ENCODE measurements around the gene NR1I3.

NR1I3 gene

GRCh38 chr1:161196111-161196510 lies 41.9 kb downstream of the NR1I3 start:
- no peak for DNase-seq (ENCODE audit: low read depth in 2 of 2)

- no peak for DNase-seq (ENCODE audit: low read depth in 2 of 2)
Observed at GRCh38 chr1:161195171-161195570, 42.8 kb downstream of the NR1I3 start.

GRCh38 chr1:161193561-161194235 lies 44.3 kb downstream of the NR1I3 start:
- DNase-seq (ENCODE audit: low read depth in 2 of 2), result no peak

DNA sequence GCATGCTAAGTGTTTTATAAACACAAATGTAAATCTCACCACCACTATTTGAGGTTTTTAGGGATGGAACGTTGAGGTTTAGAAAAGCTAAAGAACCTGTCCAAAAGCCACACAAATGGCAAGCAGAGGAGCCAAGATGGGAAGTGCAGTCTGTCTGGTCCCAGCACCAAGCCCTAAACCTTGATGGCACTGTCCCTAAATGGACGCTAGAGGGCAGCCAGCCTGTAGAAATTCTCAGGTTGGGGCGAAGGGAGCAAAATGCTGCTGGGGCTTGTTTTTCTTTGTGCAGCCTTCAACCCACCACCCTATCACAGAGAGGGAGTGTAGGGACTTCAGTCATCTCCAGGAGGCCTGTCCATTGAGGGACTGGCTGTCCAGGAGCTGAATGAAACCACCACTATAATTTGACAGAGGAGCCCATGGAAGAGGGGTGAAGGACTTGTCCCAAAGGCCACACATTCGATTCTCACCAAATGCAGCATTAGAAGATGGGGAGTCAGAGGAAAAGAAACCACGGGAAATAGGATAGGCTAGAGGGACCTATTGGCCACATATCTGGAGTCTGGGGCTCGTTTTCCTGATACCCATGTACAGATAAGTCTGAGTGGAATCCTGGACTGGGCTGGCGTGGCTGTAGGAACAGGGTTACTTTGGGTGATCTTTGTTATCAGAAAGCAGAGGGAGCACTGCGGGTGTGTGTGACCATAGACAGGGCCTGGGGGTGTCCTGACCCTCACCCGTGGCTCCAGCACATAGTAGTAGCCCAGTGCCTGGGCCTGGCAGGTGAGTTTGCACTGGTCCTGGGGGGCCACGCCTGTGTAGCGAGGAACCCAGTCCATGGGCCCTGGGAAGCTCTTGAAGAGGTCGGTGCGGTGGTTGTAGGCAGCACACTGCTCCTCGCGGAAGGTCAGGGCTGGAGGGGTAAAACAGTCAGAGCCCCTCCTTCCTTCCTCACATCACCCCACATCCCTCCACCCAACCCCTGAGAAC lies 45.2 kb downstream of the NR1I3 start:
- peak in 1 of 2 donors; percentile 31 for DNase-seq (ENCODE audit: low read depth in 2 of 2)

- no peak for DNase-seq (ENCODE audit: low read depth in 2 of 2)
Observed at GRCh38 chr1:161191971-161192370, 46.0 kb downstream of the NR1I3 start.

DNA sequence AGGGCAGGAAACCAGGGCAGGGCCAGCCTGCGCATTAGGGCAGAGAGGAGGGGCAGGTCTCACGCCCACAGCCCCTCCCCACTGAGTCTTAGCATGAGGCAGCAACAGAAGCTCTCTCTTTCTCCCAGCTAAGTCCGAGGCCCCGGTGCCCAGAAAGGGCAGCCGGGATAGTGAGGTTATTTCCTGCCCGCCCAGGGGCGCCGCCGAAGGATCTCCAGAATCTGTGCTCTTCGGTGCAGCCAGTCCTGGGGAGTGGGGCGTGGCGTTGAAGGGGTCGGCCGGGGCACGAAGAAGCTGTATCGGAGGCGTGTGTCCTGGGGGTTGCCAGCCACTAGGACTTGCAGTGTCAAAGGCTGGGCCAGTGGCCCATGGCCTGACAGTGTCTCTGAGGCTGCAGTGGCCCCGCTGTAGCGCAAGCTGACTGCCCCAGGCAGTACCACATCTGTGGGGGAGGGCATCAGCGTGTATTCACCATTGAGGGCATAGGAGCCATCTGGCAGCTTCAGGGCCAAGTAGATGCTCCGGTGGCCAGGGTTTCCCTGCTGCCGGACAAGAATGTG lies 47.0 kb downstream of the NR1I3 start:
- DNase-seq (ENCODE audit: low read depth in 2 of 2), result no peak

DNA sequence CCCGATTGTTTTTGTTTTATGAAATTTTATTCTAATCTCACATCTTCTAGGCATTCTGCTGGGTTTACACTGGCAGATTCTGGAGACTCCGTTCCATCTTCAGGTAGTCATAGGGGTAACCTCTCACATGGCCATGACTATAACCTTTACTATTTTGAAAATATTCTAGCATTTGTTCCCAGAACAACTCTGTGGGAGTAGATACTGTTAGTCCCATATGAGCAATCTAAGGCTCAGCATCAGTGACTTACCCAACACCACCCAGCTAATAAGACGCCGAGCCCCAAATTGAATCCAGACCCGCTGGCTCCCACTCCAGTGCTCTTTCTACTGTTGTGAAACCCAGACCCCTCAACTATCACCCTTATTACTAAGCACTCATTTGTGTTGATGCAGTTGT lies 49.0 kb downstream of the NR1I3 start:
- DNase-seq (ENCODE audit: low read depth in 2 of 2), result no peak

- DNase-seq (ENCODE audit: low read depth in 2 of 2), result no peak
Observed at GRCh38 chr1:161188381-161188780, 49.6 kb downstream of the NR1I3 start.

DNA sequence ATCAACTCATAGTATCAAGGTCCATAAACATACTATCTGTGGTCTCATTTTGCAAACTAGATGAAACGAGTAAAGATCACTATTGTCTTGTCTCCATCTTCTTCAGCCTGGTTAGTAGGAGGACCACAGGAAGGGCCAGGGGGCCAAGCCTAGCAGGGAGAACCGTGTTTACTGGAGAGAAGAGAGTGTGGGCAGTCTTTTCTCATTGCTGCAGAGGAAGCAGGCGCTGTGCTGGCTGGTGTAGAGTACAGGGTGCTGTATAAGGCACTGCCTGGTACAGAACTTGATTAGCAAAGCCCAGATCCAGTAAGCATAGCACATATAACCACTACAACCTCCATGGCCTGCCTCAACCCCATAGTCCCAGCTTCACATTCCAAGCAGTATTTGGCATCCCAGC lies 50.7 kb downstream of the NR1I3 start:
- DNase-seq (ENCODE audit: low read depth in 2 of 2), result no peak

GRCh38 chr1:161185732-161186311 lies 52.2 kb downstream of the NR1I3 start:
- no peak for DNase-seq (ENCODE audit: low read depth in 2 of 2)

GRCh38 chr1:161185282-161185682 lies 52.7 kb downstream of the NR1I3 start:
- DNase-seq (ENCODE audit: low read depth in 2 of 2), result peak in 1 of 2 donors; percentile 50

DNA sequence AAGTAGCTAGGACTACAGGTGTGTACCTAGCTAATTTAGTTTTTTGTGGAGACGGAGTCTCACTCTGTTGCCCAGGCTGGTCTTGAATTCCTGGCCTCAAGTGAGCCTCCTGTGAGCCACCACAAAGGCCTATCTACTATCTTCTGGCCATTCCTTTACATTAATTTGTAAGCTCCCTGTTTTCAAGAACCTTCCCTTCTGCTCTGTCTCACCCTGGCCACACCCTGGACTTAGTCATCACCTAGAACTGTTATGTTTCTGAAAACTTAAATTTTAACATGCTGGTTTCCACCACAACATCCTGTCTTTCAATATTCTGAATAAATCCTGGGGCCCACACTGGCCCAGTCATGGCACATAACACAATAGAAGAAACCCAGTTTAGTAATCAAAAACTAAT lies 55.8 kb downstream of the NR1I3 start:
- DNase-seq (ENCODE audit: low read depth in 2 of 2), result no peak

DNA sequence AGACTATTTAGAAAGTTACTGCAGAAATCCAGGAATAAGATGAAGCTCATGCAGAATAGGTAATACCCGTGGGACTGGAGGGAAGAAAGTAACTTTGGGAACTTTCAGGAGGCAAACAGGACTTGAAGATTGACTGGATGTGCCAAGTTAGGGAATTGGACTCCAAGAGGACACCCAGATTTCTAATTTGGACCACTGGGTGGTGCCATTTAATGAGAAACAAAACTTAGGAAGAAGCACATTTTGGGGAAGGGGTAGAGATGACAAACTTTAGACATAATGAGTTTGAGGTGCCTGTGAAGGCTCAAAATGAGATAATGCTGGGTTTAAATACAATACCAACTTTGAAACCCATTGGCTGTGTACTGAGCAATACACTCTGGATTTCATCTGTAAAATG lies 57.4 kb downstream of the NR1I3 start:
- no peak for DNase-seq (ENCODE audit: low read depth in 2 of 2)

DNA sequence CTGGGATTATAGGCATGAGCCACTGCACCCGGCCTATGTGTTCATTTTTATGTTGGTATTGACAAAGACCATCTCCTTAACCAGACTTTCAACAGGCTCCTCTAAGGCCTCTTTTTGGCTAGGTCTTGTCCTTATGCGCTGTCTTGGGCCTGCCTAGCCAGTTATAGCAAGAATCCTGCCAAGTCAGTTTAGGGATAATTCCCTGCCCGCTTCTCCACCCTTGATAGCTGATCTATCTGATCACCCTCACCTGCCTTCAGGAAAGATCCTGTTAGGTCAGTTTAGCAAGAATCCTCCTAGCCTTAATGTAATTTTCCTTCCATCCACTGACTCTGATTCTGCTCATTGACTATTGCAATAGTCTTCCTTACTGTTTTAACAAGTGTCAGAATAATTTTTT lies 58.3 kb downstream of the NR1I3 start:
- no peak for DNase-seq (ENCODE audit: low read depth in 2 of 2)

Data from stimulated activated CD4-positive, alpha-beta T cell treated with anti-CD3 and anti-CD28 coated beads, Interleukin-1b, Interleukin-23, amount 100 ng/mL, for 1 hour (primary cell).